ENCODE measurements around the gene ZDHHC22. TPM values are rescaled to one million over a fixed set of nuclear protein-coding genes. Genes with fewer than 3 reads are reported as not detected.

Gene ZDHHC22
- total RNA-seq, 1 experiment from 2014 or later: 0.46 TPM

DNA sequence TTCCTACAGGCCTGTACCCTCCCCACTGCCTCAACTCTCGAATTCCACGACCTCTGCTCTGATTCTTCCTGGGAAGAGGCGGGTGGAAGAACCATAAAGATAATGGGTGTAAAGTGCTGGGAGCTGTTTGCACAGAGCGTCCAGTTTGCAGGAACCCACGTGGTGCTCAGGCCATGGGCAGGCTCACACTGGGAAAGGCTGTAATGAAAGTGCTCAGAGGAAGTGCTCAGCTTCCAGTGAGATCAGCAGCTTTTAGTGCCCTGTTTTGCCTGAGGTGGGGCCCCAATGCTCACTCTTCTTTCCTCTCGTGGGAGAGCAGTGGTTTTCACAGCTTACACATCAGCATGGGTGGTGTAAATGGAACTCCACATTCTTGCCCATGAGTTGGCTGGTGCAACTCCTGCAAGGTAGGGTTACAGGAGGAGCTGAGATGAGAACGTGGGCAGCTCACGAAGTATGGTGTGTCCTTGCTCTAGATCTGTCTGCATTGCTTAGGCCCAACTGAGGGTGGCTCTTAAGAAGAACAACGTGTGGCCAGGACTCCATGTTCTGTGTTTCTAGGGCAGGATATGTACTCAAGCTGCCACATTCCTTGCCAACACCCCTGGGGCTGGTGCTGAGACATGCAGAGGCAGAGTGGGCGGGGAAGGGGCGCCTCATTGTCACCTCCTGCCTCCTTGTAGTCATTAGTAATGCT is 43.0 kb upstream of the ZDHHC22 start:
- CTCF ChIA-PET: interaction anchor here (0.5 kb wide), 1 partner anchor 10 kb away, joined by 11 read pairs; no protein-coding TSS in a partner anchor
- intact Hi-C loops (cut with micrococcal nuclease; ENCODE audit: unreplicated experiment): no loop called here
- DNase-seq (ENCODE audit: low read depth, low spot score): no peak
- Histone ChIP-seq H3K4me3 (ENCODE audit: low read depth in 2 of 2, low read length in 2 of 2) (no peak overlapping the region), H3K36me3 (ENCODE audit: control insufficient read depth, insufficient read depth, low read length) (no peaks in the 10 kb centered on the region; the same call in 1 of the 2 replicates), H3K9me3 (ENCODE audit: control insufficient read depth, insufficient read depth, low read depth, low read length) (no peaks in the 10 kb centered on the region), H3K4me1 (ENCODE audit: control insufficient read depth, insufficient read depth, low read length) (no peaks in the 10 kb centered on the region; the same call in 1 of the 2 replicates), H3K27me3 (ENCODE audit: control insufficient read depth, insufficient read depth, low read length) (no peaks in the 10 kb centered on the region), H3K27ac (ENCODE audit: low read length) (no peak overlapping the region)
- no TSS peak for BruUV-seq (replicated peaks)
- POLR2A ChIA-PET: no interaction called here
- no peak for ATAC-seq
- in situ Hi-C loops (cut with HindIII; ENCODE audit: low pct_unique_long_range_greater_than_20kb, low sequenced_read_pairs): no loop called here
- no peak for TF ChIP-seq TCF7L2 (IDR thresholded peaks at IDR 0.05; ENCODE audit: low read depth, low read length)

DNA sequence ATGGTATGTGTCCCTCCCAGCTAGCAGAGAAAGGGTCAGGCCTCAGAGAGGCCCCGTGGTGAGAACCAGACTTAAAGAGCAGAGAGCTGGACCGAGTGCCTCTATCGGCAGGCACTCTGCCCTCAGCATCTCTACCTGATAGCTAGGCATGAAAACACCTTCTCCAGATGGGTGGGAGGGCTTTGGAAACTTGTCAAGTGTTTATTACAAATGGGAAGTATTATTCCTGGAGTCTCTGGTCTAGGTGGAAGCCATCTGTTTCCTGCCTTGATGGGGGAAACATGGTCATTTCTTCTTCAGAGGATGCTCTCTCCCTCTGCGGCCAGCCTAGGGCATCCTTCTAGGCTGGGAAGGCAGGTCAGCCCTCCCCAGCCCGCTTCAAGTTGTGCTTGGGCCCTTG is 42.3 kb upstream of the ZDHHC22 start:
- ChIA-PET CTCF (no interaction called here), POLR2A (no interaction called here)
- Histone ChIP-seq H3K4me3 (ENCODE audit: low read depth in 2 of 2, low read length in 2 of 2) (no peak overlapping the region), H3K27ac (ENCODE audit: low read length) (no peak overlapping the region), H3K4me1 (ENCODE audit: control insufficient read depth, insufficient read depth, low read length) (no peaks in the 10 kb centered on the region; the same call in 1 of the 2 replicates), H3K27me3 (ENCODE audit: control insufficient read depth, insufficient read depth, low read length) (no peaks in the 10 kb centered on the region), H3K36me3 (ENCODE audit: control insufficient read depth, insufficient read depth, low read length) (no peaks in the 10 kb centered on the region; the same call in 1 of the 2 replicates), H3K9me3 (ENCODE audit: control insufficient read depth, insufficient read depth, low read depth, low read length) (no peaks in the 10 kb centered on the region)
- BruUV-seq (replicated peaks): no TSS peak
- no peak for DNase-seq (ENCODE audit: low read depth, low spot score)
- TF ChIP-seq SIN3A (IDR thresholded peaks at IDR 0.05; ENCODE audit: borderline replicate concordance, insufficient read depth, low read depth, low read length) (no peak), POLR2AphosphoS5 (IDR thresholded peaks at IDR 0.05; ENCODE audit: low read depth, low read length) (no peak), TCF7L2 (IDR thresholded peaks at IDR 0.05; ENCODE audit: low read depth, low read length) (no peak)
- TF ChIP-seq, protein P1, sequence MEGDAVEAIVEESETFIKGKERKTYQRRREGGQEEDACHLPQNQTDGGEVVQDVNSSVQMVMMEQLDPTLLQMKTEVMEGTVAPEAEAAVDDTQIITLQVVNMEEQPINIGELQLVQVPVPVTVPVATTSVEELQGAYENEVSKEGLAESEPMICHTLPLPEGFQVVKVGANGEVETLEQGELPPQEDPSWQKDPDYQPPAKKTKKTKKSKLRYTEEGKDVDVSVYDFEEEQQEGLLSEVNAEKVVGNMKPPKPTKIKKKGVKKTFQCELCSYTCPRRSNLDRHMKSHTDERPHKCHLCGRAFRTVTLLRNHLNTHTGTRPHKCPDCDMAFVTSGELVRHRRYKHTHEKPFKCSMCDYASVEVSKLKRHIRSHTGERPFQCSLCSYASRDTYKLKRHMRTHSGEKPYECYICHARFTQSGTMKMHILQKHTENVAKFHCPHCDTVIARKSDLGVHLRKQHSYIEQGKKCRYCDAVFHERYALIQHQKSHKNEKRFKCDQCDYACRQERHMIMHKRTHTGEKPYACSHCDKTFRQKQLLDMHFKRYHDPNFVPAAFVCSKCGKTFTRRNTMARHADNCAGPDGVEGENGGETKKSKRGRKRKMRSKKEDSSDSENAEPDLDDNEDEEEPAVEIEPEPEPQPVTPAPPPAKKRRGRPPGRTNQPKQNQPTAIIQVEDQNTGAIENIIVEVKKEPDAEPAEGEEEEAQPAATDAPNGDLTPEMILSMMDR (IDR thresholded peaks at IDR 0.05): no peak
- TF ChIP-seq, protein P2, sequence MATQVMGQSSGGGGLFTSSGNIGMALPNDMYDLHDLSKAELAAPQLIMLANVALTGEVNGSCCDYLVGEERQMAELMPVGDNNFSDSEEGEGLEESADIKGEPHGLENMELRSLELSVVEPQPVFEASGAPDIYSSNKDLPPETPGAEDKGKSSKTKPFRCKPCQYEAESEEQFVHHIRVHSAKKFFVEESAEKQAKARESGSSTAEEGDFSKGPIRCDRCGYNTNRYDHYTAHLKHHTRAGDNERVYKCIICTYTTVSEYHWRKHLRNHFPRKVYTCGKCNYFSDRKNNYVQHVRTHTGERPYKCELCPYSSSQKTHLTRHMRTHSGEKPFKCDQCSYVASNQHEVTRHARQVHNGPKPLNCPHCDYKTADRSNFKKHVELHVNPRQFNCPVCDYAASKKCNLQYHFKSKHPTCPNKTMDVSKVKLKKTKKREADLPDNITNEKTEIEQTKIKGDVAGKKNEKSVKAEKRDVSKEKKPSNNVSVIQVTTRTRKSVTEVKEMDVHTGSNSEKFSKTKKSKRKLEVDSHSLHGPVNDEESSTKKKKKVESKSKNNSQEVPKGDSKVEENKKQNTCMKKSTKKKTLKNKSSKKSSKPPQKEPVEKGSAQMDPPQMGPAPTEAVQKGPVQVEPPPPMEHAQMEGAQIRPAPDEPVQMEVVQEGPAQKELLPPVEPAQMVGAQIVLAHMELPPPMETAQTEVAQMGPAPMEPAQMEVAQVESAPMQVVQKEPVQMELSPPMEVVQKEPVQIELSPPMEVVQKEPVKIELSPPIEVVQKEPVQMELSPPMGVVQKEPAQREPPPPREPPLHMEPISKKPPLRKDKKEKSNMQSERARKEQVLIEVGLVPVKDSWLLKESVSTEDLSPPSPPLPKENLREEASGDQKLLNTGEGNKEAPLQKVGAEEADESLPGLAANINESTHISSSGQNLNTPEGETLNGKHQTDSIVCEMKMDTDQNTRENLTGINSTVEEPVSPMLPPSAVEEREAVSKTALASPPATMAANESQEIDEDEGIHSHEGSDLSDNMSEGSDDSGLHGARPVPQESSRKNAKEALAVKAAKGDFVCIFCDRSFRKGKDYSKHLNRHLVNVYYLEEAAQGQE (IDR thresholded peaks at IDR 0.05; ENCODE audit: insufficient read depth in 1 of 2, low read depth in 2 of 2, low read length in 1 of 2): no peak
- in situ Hi-C loops (cut with HindIII; ENCODE audit: low pct_unique_long_range_greater_than_20kb, low sequenced_read_pairs) (no loop called here), intact Hi-C loops (cut with micrococcal nuclease; ENCODE audit: unreplicated experiment) (no loop called here)
- no peak for ATAC-seq
